Measurements from ENCODE around the gene COX8A.

COX8A gene

GRCh38 chr11:64022125-64022784 is 47.8 kb downstream of the COX8A start:
- DNase-seq: no peak

- DNase-seq: no peak
Measured at GRCh38 chr11:64023712-64024710, 49.6 kb downstream of the COX8A start.

GRCh38 chr11:64025205-64025604 is 50.8 kb downstream of the COX8A start:
- no peak for DNase-seq
